Measurements from ENCODE around the gene ZBTB16. TPM values are rescaled to one million over a fixed set of nuclear protein-coding genes. Genes with fewer than 3 reads are reported as not detected.

The ZBTB16 gene
- total and polyA plus RNA-seq, 4 donors: 21.4 to 224 (median 102) TPM

- TF ChIP-seq CTCF (IDR thresholded peaks at IDR 0.05; ENCODE audit: control extremely low read depth, extremely low read depth): no peak
- DNase-seq (no peak), ATAC-seq (ENCODE audit: insufficient read depth, low FRiP score) (no peak)
- H3K27ac ChIP-seq (ENCODE audit: low read depth in 1 of 2, low read length in 1 of 2): no peak overlapping the region
- peaks cover 0 to 37% (median 16%) of the 10 kb centered on the region in 3 donors for H3K27me3 ChIP-seq (ENCODE audit: control insufficient read depth in 3 of 3, insufficient read depth in 3 of 3, low read length in 2 of 3)
- no peak overlapping the region for H3K9ac ChIP-seq (ENCODE audit: insufficient read depth in 1 of 2, low read length in 2 of 2)
- H3K36me3 ChIP-seq (ENCODE audit: control insufficient read depth in 4 of 4, insufficient read depth in 4 of 4, low read length in 4 of 4): no peaks in the 10 kb centered on the region
- H3K4me1 ChIP-seq (ENCODE audit: control insufficient read depth in 5 of 5, insufficient read depth in 5 of 5, low read length in 5 of 5): peaks cover 0 to 13% (median 5%) of the 10 kb centered on the region in 5 donors
- H3K4me3 ChIP-seq: no peak overlapping the region
- no peaks in the 10 kb centered on the region for H3K9me3 ChIP-seq (ENCODE audit: control insufficient read depth in 4 of 4, insufficient read depth in 3 of 4, low read length in 3 of 4)
Measured at GRCh38 chr11:114056409-114056808, 3.1 kb upstream of the ZBTB16 start.

GRCh38 chr11:114057147-114057546 is 2.4 kb upstream of the ZBTB16 start:
- no peaks in the 10 kb centered on the region for H3K9me3 ChIP-seq (ENCODE audit: control insufficient read depth in 4 of 4, insufficient read depth in 3 of 4, low read length in 3 of 4)
- no peak for TF ChIP-seq CTCF (IDR thresholded peaks at IDR 0.05; ENCODE audit: control extremely low read depth, extremely low read depth)
- H3K36me3 ChIP-seq (ENCODE audit: control insufficient read depth in 4 of 4, insufficient read depth in 4 of 4, low read length in 4 of 4): no peaks in the 10 kb centered on the region
- H3K27ac ChIP-seq (ENCODE audit: low read depth in 1 of 2, low read length in 1 of 2): peak overlapping the region in 1 of 2 donors; percentile 56
- DNase-seq (no peak), ATAC-seq (ENCODE audit: insufficient read depth, low FRiP score) (no peak)
- H3K4me3 ChIP-seq: no peak overlapping the region
- peaks cover 0 to 41% (median 19%) of the 10 kb centered on the region in 3 donors for H3K27me3 ChIP-seq (ENCODE audit: control insufficient read depth in 3 of 3, insufficient read depth in 3 of 3, low read length in 2 of 3)
- no peak overlapping the region for H3K9ac ChIP-seq (ENCODE audit: insufficient read depth in 1 of 2, low read length in 2 of 2)
- peaks cover 0 to 17% (median 5%) of the 10 kb centered on the region in 5 donors for H3K4me1 ChIP-seq (ENCODE audit: control insufficient read depth in 5 of 5, insufficient read depth in 5 of 5, low read length in 5 of 5)
- 66 to 70% methylated on average over 7 of the region's 7 CpGs for WGBS, 2 donors

- Histone ChIP-seq H3K4me3 (no peak overlapping the region), H3K36me3 (ENCODE audit: control insufficient read depth in 4 of 4, insufficient read depth in 4 of 4, low read length in 4 of 4) (no peaks in the 10 kb centered on the region), H3K27me3 (ENCODE audit: control insufficient read depth in 3 of 3, insufficient read depth in 3 of 3, low read length in 2 of 3) (peaks cover 0 to 46% (median 24%) of the 10 kb centered on the region in 3 donors), H3K9ac (ENCODE audit: insufficient read depth in 1 of 2, low read length in 2 of 2) (no peak overlapping the region), H3K4me1 (ENCODE audit: control insufficient read depth in 5 of 5, insufficient read depth in 5 of 5, low read length in 5 of 5) (peaks cover 0 to 17% (median 6%) of the 10 kb centered on the region in 5 donors), H3K9me3 (ENCODE audit: control insufficient read depth in 4 of 4, insufficient read depth in 3 of 4, low read length in 3 of 4) (no peaks in the 10 kb centered on the region), H3K27ac (ENCODE audit: low read depth in 1 of 2, low read length in 1 of 2) (peak overlapping the region; percentile 56 to 84)
- 63 to 94% methylated on average over 1 of the region's 1 CpG for WGBS, 2 donors
- TF ChIP-seq CTCF (IDR thresholded peaks at IDR 0.05; ENCODE audit: control extremely low read depth, extremely low read depth): no peak
- ATAC-seq (ENCODE audit: insufficient read depth, low FRiP score) (no peak), DNase-seq (no peak)
Measured at GRCh38 chr11:114057605-114058004, 1.9 kb upstream of the ZBTB16 start.
